Measurements from ENCODE around the gene SYN1. TPM values are rescaled to one million over a fixed set of nuclear protein-coding genes. Genes with fewer than 3 reads are reported as not detected.

The SYN1 gene
- polyA plus RNA-seq, 1 of the 3 experiments (the other 2 are of a cell fraction) = 0.08 TPM

DNA sequence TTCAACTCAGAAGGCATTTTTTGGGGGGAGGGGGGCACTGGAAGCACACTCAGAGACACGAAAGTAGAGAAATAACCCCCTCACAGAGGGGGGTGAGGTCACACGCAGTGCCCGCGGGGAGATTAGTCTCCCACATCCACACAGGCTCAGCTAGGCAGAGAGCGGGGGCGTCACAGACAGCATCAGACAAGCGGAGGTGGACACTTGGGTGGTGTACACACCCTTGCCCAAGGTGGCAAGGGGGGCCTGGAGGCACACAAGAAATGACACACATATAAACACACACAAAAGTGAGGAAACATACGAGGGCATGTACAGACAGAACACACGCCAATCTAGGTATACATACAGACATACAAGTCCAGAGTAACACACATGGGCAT lies 637 bp upstream of the SYN1 start:
- CTCF ChIA-PET = interaction anchor here (0.7 to 1.2 kb wide), 3 partner anchors 12 to 80 kb away, joined by 3 to 4 read pairs (median 4); partner anchors contain the start of gene TIMP1
- POLR2A ChIA-PET = interaction anchor here (1.5 kb wide), 1 partner anchor 38 kb away, joined by 6 read pairs; the partner anchor contains the start of gene TIMP1
- Histone ChIP-seq H3K9me3 (no peaks in the 10 kb centered on the region), H3K27ac (ENCODE audit: low read depth in 2 of 2, low read length in 1 of 2) (peak overlapping the region in 1 of 2 experiments; percentile 65; a peak in 1 of 4 replicates), H3K4me2 (no peak overlapping the region), H2AFZ (ENCODE audit: low read depth) (no peak overlapping the region), H3K27me3 (ENCODE audit: insufficient read depth) (peaks cover 19% of the 10 kb centered on the region), H3K9me2 (no peaks in the 10 kb centered on the region), H3K36me3 (replicated peaks in 1 of 2; ENCODE audit: control insufficient read depth in 1 of 2, insufficient read depth in 2 of 2, low read length in 1 of 2) (no peaks in the 10 kb centered on the region), H4K20me1 (ENCODE audit: insufficient read depth) (no peaks in the 10 kb centered on the region), H3K4me1 (ENCODE audit: control insufficient read depth in 1 of 2, insufficient read depth in 2 of 2, low read depth in 1 of 2, low read length in 1 of 2) (peaks cover 0 to 9% of the 10 kb centered on the region in 2 experiments; a peak in 1 of 4 replicates), H3K4me3 (ENCODE audit: low read depth in 2 of 2, low read length in 1 of 2) (peak overlapping the region in 1 of 2 experiments; percentile 28; a peak in 1 of 4 replicates), H3K79me2 (ENCODE audit: insufficient read depth) (no peaks in the 10 kb centered on the region), H3F3A (replicated peaks; ENCODE audit: insufficient read depth) (no peaks in the 10 kb centered on the region), H3K9ac (no peak overlapping the region)
- 44% methylated on average over 9 of the region's 9 CpGs for WGBS (ENCODE audit: low lambda C conversion rate)
- DNase-seq = no peak
- TF ChIP-seq, protein P1, sequence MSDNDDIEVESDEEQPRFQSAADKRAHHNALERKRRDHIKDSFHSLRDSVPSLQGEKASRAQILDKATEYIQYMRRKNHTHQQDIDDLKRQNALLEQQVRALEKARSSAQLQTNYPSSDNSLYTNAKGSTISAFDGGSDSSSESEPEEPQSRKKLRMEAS (IDR thresholded peaks at IDR 0.05; ENCODE audit: low read depth) = no peak
- TF ChIP-seq, protein P2, sequence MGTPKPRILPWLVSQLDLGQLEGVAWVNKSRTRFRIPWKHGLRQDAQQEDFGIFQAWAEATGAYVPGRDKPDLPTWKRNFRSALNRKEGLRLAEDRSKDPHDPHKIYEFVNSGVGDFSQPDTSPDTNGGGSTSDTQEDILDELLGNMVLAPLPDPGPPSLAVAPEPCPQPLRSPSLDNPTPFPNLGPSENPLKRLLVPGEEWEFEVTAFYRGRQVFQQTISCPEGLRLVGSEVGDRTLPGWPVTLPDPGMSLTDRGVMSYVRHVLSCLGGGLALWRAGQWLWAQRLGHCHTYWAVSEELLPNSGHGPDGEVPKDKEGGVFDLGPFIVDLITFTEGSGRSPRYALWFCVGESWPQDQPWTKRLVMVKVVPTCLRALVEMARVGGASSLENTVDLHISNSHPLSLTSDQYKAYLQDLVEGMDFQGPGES (IDR thresholded peaks at IDR 0.05; ENCODE audit: low read depth, low read length) = no peak
- no peak for TF ChIP-seq JUND (IDR thresholded peaks at IDR 0.05)
- no peak for TF ChIP-seq CHD2 (IDR thresholded peaks at IDR 0.05; ENCODE audit: low read length, partially characterized antibody)
- TF ChIP-seq, protein P3, sequence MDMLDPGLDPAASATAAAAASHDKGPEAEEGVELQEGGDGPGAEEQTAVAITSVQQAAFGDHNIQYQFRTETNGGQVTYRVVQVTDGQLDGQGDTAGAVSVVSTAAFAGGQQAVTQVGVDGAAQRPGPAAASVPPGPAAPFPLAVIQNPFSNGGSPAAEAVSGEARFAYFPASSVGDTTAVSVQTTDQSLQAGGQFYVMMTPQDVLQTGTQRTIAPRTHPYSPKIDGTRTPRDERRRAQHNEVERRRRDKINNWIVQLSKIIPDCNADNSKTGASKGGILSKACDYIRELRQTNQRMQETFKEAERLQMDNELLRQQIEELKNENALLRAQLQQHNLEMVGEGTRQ (IDR thresholded peaks at IDR 0.05; ENCODE audit: borderline replicate concordance, low read depth, low read length) = no peak
- TF ChIP-seq EZH2phosphoT487 (IDR thresholded peaks at IDR 0.05; ENCODE audit: borderline replicate concordance, low read depth) = no peak
- TF ChIP-seq SIN3A (IDR thresholded peaks at IDR 0.05; ENCODE audit: borderline replicate concordance, low read depth, low read length) = no peak
- TF ChIP-seq, protein P4, sequence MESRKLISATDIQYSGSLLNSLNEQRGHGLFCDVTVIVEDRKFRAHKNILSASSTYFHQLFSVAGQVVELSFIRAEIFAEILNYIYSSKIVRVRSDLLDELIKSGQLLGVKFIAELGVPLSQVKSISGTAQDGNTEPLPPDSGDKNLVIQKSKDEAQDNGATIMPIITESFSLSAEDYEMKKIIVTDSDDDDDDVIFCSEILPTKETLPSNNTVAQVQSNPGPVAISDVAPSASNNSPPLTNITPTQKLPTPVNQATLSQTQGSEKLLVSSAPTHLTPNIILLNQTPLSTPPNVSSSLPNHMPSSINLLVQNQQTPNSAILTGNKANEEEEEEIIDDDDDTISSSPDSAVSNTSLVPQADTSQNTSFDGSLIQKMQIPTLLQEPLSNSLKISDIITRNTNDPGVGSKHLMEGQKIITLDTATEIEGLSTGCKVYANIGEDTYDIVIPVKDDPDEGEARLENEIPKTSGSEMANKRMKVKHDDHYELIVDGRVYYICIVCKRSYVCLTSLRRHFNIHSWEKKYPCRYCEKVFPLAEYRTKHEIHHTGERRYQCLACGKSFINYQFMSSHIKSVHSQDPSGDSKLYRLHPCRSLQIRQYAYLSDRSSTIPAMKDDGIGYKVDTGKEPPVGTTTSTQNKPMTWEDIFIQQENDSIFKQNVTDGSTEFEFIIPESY (IDR thresholded peaks at IDR 0.05; ENCODE audit: borderline replicate concordance, low read depth) = no peak
- no peak for TF ChIP-seq GATA2 (CRISPR knock-in tag; IDR thresholded peaks at IDR 0.05)
- TF ChIP-seq, protein P5, sequence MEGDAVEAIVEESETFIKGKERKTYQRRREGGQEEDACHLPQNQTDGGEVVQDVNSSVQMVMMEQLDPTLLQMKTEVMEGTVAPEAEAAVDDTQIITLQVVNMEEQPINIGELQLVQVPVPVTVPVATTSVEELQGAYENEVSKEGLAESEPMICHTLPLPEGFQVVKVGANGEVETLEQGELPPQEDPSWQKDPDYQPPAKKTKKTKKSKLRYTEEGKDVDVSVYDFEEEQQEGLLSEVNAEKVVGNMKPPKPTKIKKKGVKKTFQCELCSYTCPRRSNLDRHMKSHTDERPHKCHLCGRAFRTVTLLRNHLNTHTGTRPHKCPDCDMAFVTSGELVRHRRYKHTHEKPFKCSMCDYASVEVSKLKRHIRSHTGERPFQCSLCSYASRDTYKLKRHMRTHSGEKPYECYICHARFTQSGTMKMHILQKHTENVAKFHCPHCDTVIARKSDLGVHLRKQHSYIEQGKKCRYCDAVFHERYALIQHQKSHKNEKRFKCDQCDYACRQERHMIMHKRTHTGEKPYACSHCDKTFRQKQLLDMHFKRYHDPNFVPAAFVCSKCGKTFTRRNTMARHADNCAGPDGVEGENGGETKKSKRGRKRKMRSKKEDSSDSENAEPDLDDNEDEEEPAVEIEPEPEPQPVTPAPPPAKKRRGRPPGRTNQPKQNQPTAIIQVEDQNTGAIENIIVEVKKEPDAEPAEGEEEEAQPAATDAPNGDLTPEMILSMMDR (IDR thresholded peaks at IDR 0.05) = no peak
- no peak for TF ChIP-seq NRF1 (IDR thresholded peaks at IDR 0.05; ENCODE audit: low read depth, low read length)
- TF ChIP-seq FOSL2 (IDR thresholded peaks at IDR 0.05; ENCODE audit: borderline replicate concordance, low read depth) = no peak
- TF ChIP-seq, protein P6, sequence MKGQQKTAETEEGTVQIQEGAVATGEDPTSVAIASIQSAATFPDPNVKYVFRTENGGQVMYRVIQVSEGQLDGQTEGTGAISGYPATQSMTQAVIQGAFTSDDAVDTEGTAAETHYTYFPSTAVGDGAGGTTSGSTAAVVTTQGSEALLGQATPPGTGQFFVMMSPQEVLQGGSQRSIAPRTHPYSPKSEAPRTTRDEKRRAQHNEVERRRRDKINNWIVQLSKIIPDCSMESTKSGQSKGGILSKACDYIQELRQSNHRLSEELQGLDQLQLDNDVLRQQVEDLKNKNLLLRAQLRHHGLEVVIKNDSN (IDR thresholded peaks at IDR 0.05; ENCODE audit: borderline replicate concordance, low read depth) = no peak
- TF ChIP-seq POLR2AphosphoS5 (IDR thresholded peaks at IDR 0.05; ENCODE audit: low read depth, low read length) = no peak
- TF ChIP-seq EP300 (IDR thresholded peaks at IDR 0.05; ENCODE audit: borderline replicate concordance in 1 of 2, low read depth in 1 of 2, low read length in 1 of 2) = no peak
- TF ChIP-seq NFIC (IDR thresholded peaks at IDR 0.05; ENCODE audit: borderline replicate concordance) = no peak
